Body of pancreas (tissue), 4 donors: ENCODE results near the gene DERL3.

Source experiments
- POLR2A ChIP-seq, 3 donors: fragments of 450-650 bp; IDR thresholded peaks; one replicate each; pipeline ENCODE4 v1.6.1; 2016; ENCODE audit warnings: antibody characterized with exemption in 3 of 3, mild to moderate bottlenecking in 2 of 3
- TF ChIP-seq, protein P1 (sequence below), 7 experiments: fragments of 450-650 bp in 4 of 7; fragments of 200-600 bp in 3 of 7; sonication (generic) in 3 of 7; IDR thresholded peaks; one replicate each; pipeline ENCODE4 v1.5.1; 2016 to 2019; ENCODE audit warnings: antibody characterized with exemption in 7 of 7

DNA sequence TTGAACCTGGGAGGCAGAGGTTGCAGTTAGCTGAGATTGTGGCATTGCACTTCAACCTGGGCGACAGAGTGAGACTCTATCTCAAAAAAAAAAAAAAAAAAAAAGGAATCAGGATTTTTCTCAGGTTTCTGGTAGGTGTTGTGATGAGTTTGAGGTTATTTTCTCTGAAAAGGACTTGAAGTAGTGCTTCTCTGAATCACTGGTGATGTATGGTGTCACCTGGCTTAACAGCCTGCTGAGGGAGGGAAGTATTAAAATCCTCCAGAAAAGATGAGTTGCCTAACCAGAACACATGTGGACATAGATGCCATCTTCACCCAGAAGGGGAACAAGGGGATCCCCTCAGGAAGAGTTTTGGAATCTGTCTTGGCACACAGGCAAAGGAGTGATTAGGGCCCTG, 32.0 kb downstream of the DERL3 start:
- TF ChIP-seq, protein P1, sequence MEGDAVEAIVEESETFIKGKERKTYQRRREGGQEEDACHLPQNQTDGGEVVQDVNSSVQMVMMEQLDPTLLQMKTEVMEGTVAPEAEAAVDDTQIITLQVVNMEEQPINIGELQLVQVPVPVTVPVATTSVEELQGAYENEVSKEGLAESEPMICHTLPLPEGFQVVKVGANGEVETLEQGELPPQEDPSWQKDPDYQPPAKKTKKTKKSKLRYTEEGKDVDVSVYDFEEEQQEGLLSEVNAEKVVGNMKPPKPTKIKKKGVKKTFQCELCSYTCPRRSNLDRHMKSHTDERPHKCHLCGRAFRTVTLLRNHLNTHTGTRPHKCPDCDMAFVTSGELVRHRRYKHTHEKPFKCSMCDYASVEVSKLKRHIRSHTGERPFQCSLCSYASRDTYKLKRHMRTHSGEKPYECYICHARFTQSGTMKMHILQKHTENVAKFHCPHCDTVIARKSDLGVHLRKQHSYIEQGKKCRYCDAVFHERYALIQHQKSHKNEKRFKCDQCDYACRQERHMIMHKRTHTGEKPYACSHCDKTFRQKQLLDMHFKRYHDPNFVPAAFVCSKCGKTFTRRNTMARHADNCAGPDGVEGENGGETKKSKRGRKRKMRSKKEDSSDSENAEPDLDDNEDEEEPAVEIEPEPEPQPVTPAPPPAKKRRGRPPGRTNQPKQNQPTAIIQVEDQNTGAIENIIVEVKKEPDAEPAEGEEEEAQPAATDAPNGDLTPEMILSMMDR (IDR thresholded peaks at IDR 0.05): no peak
- TF ChIP-seq POLR2A (IDR thresholded peaks at IDR 0.05): no peak
